ENCODE data around the gene CNNM3.
A peak's percentile ranks its signal among the peaks of the same experiment; 100 is the strongest.
"Not testable (repeated sequence)": the region's sequence is repeated elsewhere in the genome, so short reads cannot be mapped to it uniquely, and the experiment has no call there.

The CNNM3 gene

GRCh38 chr2:96789245-96789617, 26.8 kb upstream of the CNNM3 start:
- TF ChIP-seq POLR2A (IDR thresholded peaks at IDR 0.05; ENCODE audit: low read length) (no peak), GATA1 (IDR thresholded peaks at IDR 0.05; ENCODE audit: low read depth, low read length) (no peak)
- DNase-seq: no peak

GRCh38 chr2:96792772-96793749, 23.0 kb upstream of the CNNM3 start:
- DNase-seq: no peak
- no peak for TF ChIP-seq POLR2A (IDR thresholded peaks at IDR 0.05; ENCODE audit: low read length)
- no peak for TF ChIP-seq GATA1 (IDR thresholded peaks at IDR 0.05; ENCODE audit: low read depth, low read length)

- TF ChIP-seq POLR2A (IDR thresholded peaks at IDR 0.05; ENCODE audit: low read length) (no peak), GATA1 (IDR thresholded peaks at IDR 0.05; ENCODE audit: low read depth, low read length) (no peak)
Observed at GRCh38 chr2:96795076-96795475, 21.0 kb upstream of the CNNM3 start.

DNA sequence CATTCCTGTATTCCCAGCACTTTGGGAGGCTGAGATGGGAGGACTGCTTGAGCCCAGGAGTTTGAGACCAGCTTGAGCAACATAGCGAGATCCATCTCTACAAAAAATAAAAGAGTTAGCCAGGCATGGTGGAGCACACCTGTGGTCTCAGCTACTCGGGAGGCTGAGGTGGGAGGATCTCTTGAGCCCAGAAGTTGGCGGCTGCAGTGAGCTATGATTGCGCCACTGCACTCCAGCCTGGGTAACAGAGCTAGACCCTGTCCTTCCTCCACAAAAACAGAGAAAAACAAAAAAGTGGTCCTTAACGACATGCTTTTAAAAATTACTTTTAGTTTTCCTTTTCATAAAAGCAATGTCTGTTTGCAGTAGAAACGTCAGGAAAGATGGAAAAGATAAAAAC, 19.6 kb upstream of the CNNM3 start:
- not testable (repeated sequence) for DNase-seq

More at GRCh38 chr2:96795076-96795475, 21.0 kb upstream of the CNNM3 start:
- DNase-seq: no peak

- no peak for DNase-seq
Observed at GRCh38 chr2:96797066-96797625, 18.9 kb upstream of the CNNM3 start.

GRCh38 chr2:96798733-96799622, 17.1 kb upstream of the CNNM3 start:
- no peak for DNase-seq
- no peak for TF ChIP-seq GATA1 (IDR thresholded peaks at IDR 0.05; ENCODE audit: low read depth, low read length)

More at GRCh38 chr2:96797066-96797625, 18.9 kb upstream of the CNNM3 start:
- no peak for TF ChIP-seq GATA1 (IDR thresholded peaks at IDR 0.05; ENCODE audit: low read depth, low read length)
- no peak for TF ChIP-seq POLR2A (IDR thresholded peaks at IDR 0.05; ENCODE audit: low read length)

DNA sequence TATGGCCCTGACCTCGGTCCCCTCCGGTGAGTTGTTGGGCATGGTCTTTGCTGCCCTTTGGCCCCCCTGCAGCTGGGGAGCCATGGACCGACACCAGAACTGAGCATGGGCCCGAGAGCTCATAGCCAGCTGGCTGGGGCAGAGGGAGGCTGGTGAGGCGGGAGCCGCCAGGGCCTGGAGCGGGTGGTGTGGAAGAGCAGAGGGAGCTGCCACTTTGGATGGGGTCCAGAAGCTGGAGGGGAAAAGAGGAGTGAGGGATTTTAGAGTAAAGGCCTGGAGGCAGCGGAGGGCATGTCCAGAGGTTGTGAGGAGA, 16.5 kb upstream of the CNNM3 start:
- no peak for DNase-seq
- TF ChIP-seq POLR2A (IDR thresholded peaks at IDR 0.05; ENCODE audit: low read length): no peak
- TF ChIP-seq GATA1 (IDR thresholded peaks at IDR 0.05; ENCODE audit: low read depth, low read length): no peak

- TF ChIP-seq POLR2A (IDR thresholded peaks at IDR 0.05; ENCODE audit: low read length) (no peak), GATA1 (IDR thresholded peaks at IDR 0.05; ENCODE audit: low read depth, low read length) (no peak)
- DNase-seq: no peak
Observed at GRCh38 chr2:96800061-96801004, 15.7 kb upstream of the CNNM3 start.

DNA sequence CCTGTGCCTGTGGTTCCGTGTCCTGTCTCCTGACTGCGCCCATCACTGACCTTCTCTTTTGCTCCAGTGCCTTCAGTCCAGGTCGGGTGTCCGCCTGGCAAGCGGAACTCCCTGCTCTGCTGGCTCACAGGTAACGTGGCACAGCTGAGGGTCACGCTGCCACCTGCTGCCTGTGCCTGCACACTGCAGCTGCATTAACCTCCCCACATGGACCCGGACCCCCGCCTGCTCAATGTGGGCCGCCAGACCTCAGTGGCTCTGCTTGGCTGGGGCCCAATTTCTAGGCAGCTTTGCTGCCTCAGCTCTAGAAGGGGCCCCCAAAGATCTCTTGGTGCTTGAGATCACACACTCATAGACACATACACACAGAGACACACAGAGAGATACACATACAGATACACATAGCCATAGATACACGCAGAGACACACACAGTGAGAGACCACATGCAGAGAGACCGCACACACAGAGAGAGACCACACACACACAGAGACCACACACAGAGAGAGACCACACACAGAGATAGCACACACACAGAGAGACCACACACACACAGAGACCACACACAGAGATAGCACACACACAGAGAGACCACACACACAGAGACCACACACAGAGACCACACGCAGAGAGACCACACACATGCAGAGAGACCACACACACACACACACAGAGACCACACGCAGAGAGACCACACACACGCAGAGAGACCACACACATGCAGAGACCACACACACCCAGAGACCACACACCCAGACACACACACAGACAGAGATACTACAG, 14.9 kb upstream of the CNNM3 start:
- DNase-seq: peak; percentile 49 to 65
- no peak for TF ChIP-seq GATA1 (IDR thresholded peaks at IDR 0.05; ENCODE audit: low read depth, low read length)
- TF ChIP-seq POLR2A (IDR thresholded peaks at IDR 0.05; ENCODE audit: low read length): no peak

- no peak for DNase-seq
Observed at GRCh38 chr2:96801786-96802595, 14.1 kb upstream of the CNNM3 start.

GRCh38 chr2:96802721-96803120, 13.3 kb upstream of the CNNM3 start:
- TF ChIP-seq GATA1 (IDR thresholded peaks at IDR 0.05; ENCODE audit: low read depth, low read length) (no peak), POLR2A (IDR thresholded peaks at IDR 0.05; ENCODE audit: low read length) (no peak)
- DNase-seq: no peak

More at GRCh38 chr2:96801786-96802595, 14.1 kb upstream of the CNNM3 start:
- no peak for TF ChIP-seq GATA1 (IDR thresholded peaks at IDR 0.05; ENCODE audit: low read depth, low read length)
- TF ChIP-seq POLR2A (IDR thresholded peaks at IDR 0.05; ENCODE audit: low read length): no peak

DNA sequence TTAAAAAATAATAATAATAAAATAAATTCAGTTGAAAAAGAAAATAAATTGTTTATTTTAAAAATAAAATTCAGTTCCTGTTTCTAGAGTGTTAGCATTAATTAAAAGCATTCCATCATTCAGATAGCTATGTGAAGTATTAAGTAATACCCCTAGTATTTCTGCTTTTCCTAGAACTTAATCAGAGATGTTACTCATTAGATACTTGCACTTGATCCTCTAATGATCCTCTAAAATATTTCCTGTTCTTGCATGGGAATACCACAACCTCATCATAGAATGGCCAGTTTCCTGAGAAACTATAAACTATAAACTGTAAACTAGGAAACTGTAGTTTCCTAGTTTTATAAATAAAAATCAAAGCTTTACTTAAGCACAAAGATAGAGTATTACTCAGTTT, 11.1 kb upstream of the CNNM3 start:
- DNase-seq: no peak
- TF ChIP-seq POLR2A (IDR thresholded peaks at IDR 0.05; ENCODE audit: low read length) (no peak), GATA1 (IDR thresholded peaks at IDR 0.05; ENCODE audit: low read depth, low read length) (no peak)

DNA sequence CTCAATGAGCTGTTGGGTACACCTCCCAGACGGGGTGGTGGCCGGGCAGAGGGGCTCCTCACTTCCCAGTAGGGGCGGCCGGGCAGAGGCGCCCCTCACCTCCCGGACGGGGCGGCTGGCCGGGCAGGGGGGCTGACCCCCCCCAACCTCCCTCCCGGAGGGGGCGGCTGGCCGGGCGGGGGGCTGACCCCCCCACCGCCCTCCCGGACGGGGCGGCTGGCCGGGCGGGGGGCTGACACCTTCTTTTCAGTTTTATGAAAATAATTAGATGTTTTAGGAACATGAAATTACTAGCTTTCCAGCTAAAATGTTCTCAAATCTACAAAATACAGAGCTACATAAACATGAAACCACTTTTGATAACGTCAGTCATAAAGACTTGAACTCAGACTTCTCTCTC, 10.1 kb upstream of the CNNM3 start:
- DNase-seq: not testable (repeated sequence)
